H1 (cell line): ENCODE results near the gene SHANK1. TPM values are rescaled to one million over a fixed set of nuclear protein-coding genes. Genes with fewer than 3 reads are reported as not detected.

Experiments used
- CTCF ChIA-PET: fragments of 300-600 bp; sonication (Branson Sonifier 250); formaldehyde crosslinking; loops from one replicate; lab custom pipeline; 2021; ENCODE audit not compliant: partially characterized antibody; lab: Charles Lee
- POLR2A ChIA-PET: fragments of 300-600 bp; sonication (Branson Sonifier 250); formaldehyde crosslinking; loops from one replicate; lab custom pipeline; 2021; ENCODE audit warnings: inconsistent platforms; ENCODE audit not compliant: partially characterized antibody; lab: Charles Lee
- DNase-seq, 2 experiments: peaks; one replicate each; pipeline versions ENCODE4 v3.0.0 to v3.0.0-alpha.2; 2010 to 2022; ENCODE audit warnings: low spot score in 2 of 2, low read depth in 1 of 2, mixed read lengths in 1 of 2
- FAIRE-seq: peaks from 2 replicates; lab custom pipeline; 2011; peaks lifted over from hg19 to GRCh38; lab: Jason Lieb, UNC
- H2AFZ ChIP-seq: 2 replicates; pipeline ENCODE4 v1.8.1; 2012; ENCODE audit warnings: low read length, inconsistent platforms
- H2AK5ac ChIP-seq: 2 replicates; pipeline ENCODE4 v1.6.1; 2013; ENCODE audit warnings: low read depth, low read length
- H2BK120ac ChIP-seq: replicated peaks from 2 replicates; pipeline ENCODE3; 2013; ENCODE audit warnings: low read depth, low read length, inconsistent platforms
- H2BK12ac ChIP-seq: 2 replicates; pipeline ENCODE4 v1.6.1; 2013; ENCODE audit warnings: low read depth, low read length
- H2BK15ac ChIP-seq: 2 replicates; pipeline ENCODE4 v1.6.1; 2013; ENCODE audit warnings: low read length
- H2BK20ac ChIP-seq: 2 replicates; pipeline ENCODE4 v1.6.1; 2013; ENCODE audit warnings: low read length
- H2BK5ac ChIP-seq: 2 replicates; pipeline ENCODE4 v1.6.1; 2013; ENCODE audit warnings: low read depth, low read length
- H3K14ac ChIP-seq: 2 replicates; pipeline ENCODE4 v1.6.1; 2013; ENCODE audit warnings: inconsistent platforms; ENCODE audit not compliant: insufficient read length
- H3K18ac ChIP-seq: 2 replicates; pipeline ENCODE4 v1.6.1; 2013; ENCODE audit warnings: low read length; ENCODE audit errors: extremely low read depth
- H3K23ac ChIP-seq: 2 replicates; pipeline ENCODE4 v1.6.1; 2013; ENCODE audit warnings: inconsistent platforms; ENCODE audit not compliant: insufficient read length
- H3K23me2 ChIP-seq: 2 replicates; pipeline ENCODE4 v1.6.1; 2013; ENCODE audit warnings: low read depth, low read length
- H3K27ac ChIP-seq: 2 replicates; pipeline ENCODE4 v1.6.1; 2011; ENCODE audit warnings: low read depth, low read length, inconsistent platforms
- H3K27me3 ChIP-seq, 4 experiments: replicated peaks in 1 of 4; 1 replicate in 1 of 4; 2 replicates in 3 of 4; pipeline versions ENCODE4 v1.6.1 to v1.8.1; 2011 to 2013; ENCODE audit warnings: low read length in 3 of 4, mild to moderate bottlenecking in 3 of 4, inconsistent platforms in 2 of 4, mixed read lengths in 2 of 4, moderate library complexity in 1 of 4; ENCODE audit not compliant: control insufficient read depth in 3 of 4, insufficient read depth in 3 of 4; ENCODE audit errors: extremely low read depth in 1 of 4
- H3K36me3 ChIP-seq, 4 experiments: 2 replicates each; pipeline versions ENCODE4 v1.6.1 to v1.8.1; 2011 to 2013; ENCODE audit warnings: mild to moderate bottlenecking in 4 of 4, low read length in 3 of 4, moderate library complexity in 2 of 4, control low read depth in 1 of 4, inconsistent platforms in 1 of 4; ENCODE audit not compliant: insufficient read depth in 4 of 4, control insufficient read depth in 2 of 4
- H3K4ac ChIP-seq: replicated peaks from 2 replicates; pipeline ENCODE3; 2013; ENCODE audit warnings: low read length, low read depth, mixed read lengths, inconsistent platforms; ENCODE audit not compliant: insufficient read length
- H3K4me1 ChIP-seq, 4 experiments: replicated peaks in 1 of 4; 1 replicate in 1 of 4; 2 replicates in 3 of 4; pipeline versions ENCODE4 v1.6.1 to v1.8.1; 2011 to 2013; ENCODE audit warnings: low read length in 3 of 4, inconsistent platforms in 2 of 4, mixed read lengths in 1 of 4; ENCODE audit not compliant: insufficient read depth in 4 of 4, control insufficient read depth in 3 of 4
- H3K4me2 ChIP-seq, 2 experiments: 2 replicates each; pipeline versions ENCODE4 v1.6.1 to v1.8.1; 2011 to 2013; ENCODE audit warnings: low read depth in 2 of 2, low read length in 2 of 2, control low read depth in 1 of 2, inconsistent platforms in 1 of 2, mild to moderate bottlenecking in 1 of 2; ENCODE audit not compliant: insufficient read depth in 1 of 2
- H3K4me3 ChIP-seq, 4 experiments: fragments of 200-600, 300-600 bp in 1 of 4; sonication (generic), shearing (Covaris generic), sonication (Bioruptor Twin) in 1 of 4; 2 replicates each; pipeline versions ENCODE4 v1.5.1 to v1.8.1; 2011 to 2016; ENCODE audit warnings: low read length in 4 of 4, low read depth in 3 of 4, control low read depth in 2 of 4, inconsistent platforms in 2 of 4, mild to moderate bottlenecking in 2 of 4, mixed read lengths in 1 of 4, moderate library complexity in 1 of 4; ENCODE audit not compliant: insufficient read depth in 2 of 4; ENCODE audit errors: extremely low read depth in 1 of 4
- H3K56ac ChIP-seq: replicated peaks from 2 replicates; pipeline ENCODE3; 2013; ENCODE audit warnings: low read depth, mild to moderate bottlenecking, mixed read lengths, low read length, inconsistent platforms; ENCODE audit not compliant: insufficient read length
- H3K79me1 ChIP-seq: 2 replicates; pipeline ENCODE4 v1.6.1; 2013; ENCODE audit warnings: low read depth, low read length, control low read depth
- H3K79me2 ChIP-seq, 2 experiments: 2 replicates each; pipeline versions ENCODE4 v1.6.1 to v1.8.1; 2012 to 2013; ENCODE audit warnings: low read length in 2 of 2, mild to moderate bottlenecking in 2 of 2, inconsistent platforms in 1 of 2; ENCODE audit not compliant: insufficient read depth in 2 of 2, control insufficient read depth in 1 of 2
- H3K9ac ChIP-seq, 4 experiments: replicated peaks in 1 of 4; 1 replicate in 1 of 4; 2 replicates in 3 of 4; pipeline versions ENCODE4 v1.6.1 to v1.8.1; 2011 to 2013; ENCODE audit warnings: low read depth in 3 of 4, low read length in 3 of 4, control low read depth in 2 of 4, mild to moderate bottlenecking in 2 of 4, moderate library complexity in 2 of 4, inconsistent platforms in 1 of 4; ENCODE audit errors: extremely low read depth in 1 of 4
- H3K9me3 ChIP-seq, 2 experiments: 2 replicates each; pipeline versions ENCODE4 v1.6.1 to v1.8.1; 2012 to 2013; ENCODE audit warnings: mild to moderate bottlenecking in 2 of 2, moderate library complexity in 2 of 2, control low read depth in 1 of 2, inconsistent platforms in 1 of 2, low read depth in 1 of 2, low read length in 1 of 2, mixed read lengths in 1 of 2; ENCODE audit not compliant: insufficient read depth in 2 of 2
- H4K20me1 ChIP-seq, 2 experiments: replicated peaks in 1 of 2; 2 replicates each; pipeline versions ENCODE3 to v1.8.1; 2011 to 2013; ENCODE audit warnings: inconsistent platforms in 2 of 2, low read length in 2 of 2, mild to moderate bottlenecking in 1 of 2; ENCODE audit not compliant: insufficient read depth in 2 of 2, control insufficient read depth in 1 of 2
- H4K5ac ChIP-seq: 2 replicates; pipeline ENCODE4 v1.6.1; 2013; ENCODE audit warnings: low read length, low read depth, mixed read lengths, inconsistent platforms; ENCODE audit not compliant: insufficient read length
- H4K8ac ChIP-seq: 2 replicates; pipeline ENCODE4 v1.8.0; 2013; ENCODE audit warnings: mild to moderate bottlenecking, moderate library complexity, low read length, inconsistent platforms; ENCODE audit not compliant: insufficient read depth; ENCODE audit errors: extremely low read depth
- H4K91ac ChIP-seq: replicated peaks from 2 replicates; pipeline ENCODE3; 2013; ENCODE audit warnings: low read length, mixed read lengths, inconsistent platforms; ENCODE audit not compliant: insufficient read length
- ASH2L ChIP-seq: fragments of 200-600, 300-600 bp; sonication (generic); IDR thresholded peaks from one replicate; pipeline ENCODE4 v1.7.1; 2017; ENCODE audit warnings: low read length
- BACH1 ChIP-seq: IDR thresholded peaks from 2 replicates; pipeline ENCODE4 v1.6.1; 2012; ENCODE audit warnings: low read length, improper control_type of control experiment
- CHD2 ChIP-seq: IDR thresholded peaks from 2 replicates; pipeline ENCODE4 v1.6.1; 2012; ENCODE audit warnings: low read length, improper control_type of control experiment
- CREB1 ChIP-seq: IDR thresholded peaks from 2 replicates; pipeline ENCODE4 v1.6.1; 2012; ENCODE audit warnings: inconsistent platforms
- JUND ChIP-seq: IDR thresholded peaks from 2 replicates; pipeline ENCODE4 v1.6.1; 2011; ENCODE audit warnings: mild to moderate bottlenecking, improper control_type of control experiment, low read length
- KDM4A ChIP-seq: IDR thresholded peaks from one replicate; pipeline ENCODE4 v1.7.1; 2012; ENCODE audit warnings: low read depth, mild to moderate bottlenecking, moderate library complexity, low read length, inconsistent platforms; ENCODE audit not compliant: severe bottlenecking
- MAX ChIP-seq: IDR thresholded peaks from 2 replicates; pipeline ENCODE4 v1.6.1; 2012; ENCODE audit warnings: inconsistent platforms
- PHF8 ChIP-seq: fragments of 200-600 bp; sonication (generic); conservative IDR thresholded peaks from 2 replicates; pipeline ENCODE4 v1.7.1; 2012; ENCODE audit warnings: low read depth, mild to moderate bottlenecking, inconsistent platforms, low read length, moderate library complexity
- RBBP5 ChIP-seq: IDR thresholded peaks from 2 replicates; pipeline ENCODE4 v1.7.1; 2012; ENCODE audit warnings: low read depth, mild to moderate bottlenecking, inconsistent platforms, low read length, moderate library complexity, borderline replicate concordance
- SIN3A ChIP-seq, 2 experiments: IDR thresholded peaks in 1 of 2; conservative IDR thresholded peaks in 1 of 2; 2 replicates each; pipeline ENCODE4 v1.6.1; 2011 to 2012; ENCODE audit warnings: low read length in 2 of 2, improper control_type of control experiment in 1 of 2, low read depth in 1 of 2, mild to moderate bottlenecking in 1 of 2
- TAF1 ChIP-seq: IDR thresholded peaks from 2 replicates; pipeline ENCODE4 v1.6.1; 2011; ENCODE audit warnings: mild to moderate bottlenecking, low read depth, low read length
- WGBS, 2 experiments: shearing (Covaris generic) in 1 of 2; methylation state at CpG; one replicate each; pipeline versions ENCODE4 v1.1.6 to v1.1.7; 2013 to 2015; ENCODE audit warnings: low lambda C conversion rate in 2 of 2, mixed read lengths in 2 of 2, inconsistent platforms in 1 of 2, low coverage in 1 of 2, missing lambda C conversion rate in 1 of 2; ENCODE audit not compliant: insufficient replicate concordance in 2 of 2, insufficient coverage in 1 of 2, insufficient read length in 1 of 2; ENCODE audit errors: extremely low coverage in 1 of 2, missing lambda C conversion rate in 1 of 2; 5-methylcytosine and 5-hydroxymethylcytosine counted together
- polyA plus RNA-seq, 7 experiments: library from polyadenylated mRNA; depleted of rRNA in 3 of 7; stranded (reverse) in 5 of 7; unstranded in 2 of 7; fragments of >200 nt in 5 of 7; fragments of 200-250 nt in 2 of 7; gene quantifications; 1 replicate in 5 of 7; 2 replicates in 1 of 7; 4 replicates in 1 of 7; pipeline versions ENCODE4 v1.2.1 to v1.2.3, GENCODE V29; 2011 to 2013; ENCODE audit warnings: missing spikeins in 2 of 7, mixed read lengths in 2 of 7
- total RNA-seq: library from RNA; stranded (reverse); fragmentation: NEBNext Ultra II Directional; extraction: Animal tissue kit (Norgen Biotek cat#: 25700); gene quantifications from 2 replicates; pipeline ENCODE4 v1.2.1, GENCODE V29; 2021

Gene SHANK1
- total and polyA plus RNA-seq, 2 of the 8 experiments (the other 6 are each of a cell fraction or from before 2014, with no cell fraction given), result 1.1 to 3.7 TPM

- no peak overlapping the region for H4K5ac ChIP-seq
- ChIA-PET POLR2A (interaction anchor here (0.6 to 11.8 kb wide), 10 partner anchors 9 to 414 kb away, joined by 3 to 72 read pairs (median 4); partner anchors contain the start of gene KLK3), CTCF (interaction anchor here (0.6 to 6.2 kb wide), 25 partner anchors 9 to 298 kb away, joined by 3 to 134 read pairs (median 5); no protein-coding TSS in a partner anchor)
- FAIRE-seq (no peak), DNase-seq (no peak)
- H3K36me3 ChIP-seq, result no peaks in the 10 kb centered on the region
- H2AFZ ChIP-seq, result no peak overlapping the region
- no peak overlapping the region for H3K23ac ChIP-seq
- peak overlapping the region; percentile 20; the same call in 1 of the 2 replicates for H3K27ac ChIP-seq
- H2BK15ac ChIP-seq, result no peak overlapping the region
- H2AK5ac ChIP-seq, result peak overlapping the region; percentile 59; the same call in 1 of the 2 replicates
- H3K23me2 ChIP-seq, result peaks cover 14% of the 10 kb centered on the region
- H3K4me2 ChIP-seq, result peak overlapping the region; percentile 82 to 93
- H3K4me1 ChIP-seq, result peaks cover 0 to 34% (median 22%) of the 10 kb centered on the region in 4 experiments; a peak in 6 of 7 replicates
- peak overlapping the region; percentile 75; the same call in 1 of the 2 replicates for H2BK12ac ChIP-seq
- H3K79me2 ChIP-seq, result peaks cover 0 to 5% of the 10 kb centered on the region in 2 experiments; a peak in 1 of 4 replicates
- 10% methylated on average over 35 of the region's 52 CpGs; no CpG with 5 or more reads in 1 of the 2 experiments for WGBS, 2 experiments
- no peak overlapping the region; the same call in 1 of the 2 replicates for H3K18ac ChIP-seq
- H4K20me1 ChIP-seq, result peaks cover 1 to 3% of the 10 kb centered on the region in 2 experiments
- H2BK5ac ChIP-seq, result peak overlapping the region; percentile 88
- peak overlapping the region; percentile 47 to 79 (median 76); a peak in 6 of 7 replicates for H3K9ac ChIP-seq
- H4K8ac ChIP-seq, result peak overlapping the region; percentile 79
- H3K4ac ChIP-seq, result peak overlapping the region; percentile 7
- H3K4me3 ChIP-seq, result peak overlapping the region; percentile 68 to 82 (median 74)
- H4K91ac ChIP-seq, result no peak overlapping the region
- peaks cover 4 to 38% (median 24%) of the 10 kb centered on the region in 4 experiments for H3K27me3 ChIP-seq
- H3K14ac ChIP-seq, result no peak overlapping the region
- H2BK20ac ChIP-seq, result no peak overlapping the region
- peak overlapping the region; percentile 81 for H3K56ac ChIP-seq
- no peaks in the 10 kb centered on the region for H3K9me3 ChIP-seq
- no peak overlapping the region for H2BK120ac ChIP-seq
- no peaks in the 10 kb centered on the region for H3K79me1 ChIP-seq
- TF ChIP-seq TAF1 (no peak), RBBP5 (peak; percentile 64; the same call in 1 of the 2 replicates), JUND (no peak), MAX (peak; percentile 90), BACH1 (0 out of 2 replicates have a peak, but pooled peaks have one; percentile 4), SIN3A (conservative IDR thresholded peaks at IDR 0.05 in 1 of 2, IDR thresholded peaks at IDR 0.05 in 1 of 2; ENCODE audit: low read depth in 1 of 2, low read length in 2 of 2) (0 out of 4 replicates have a peak, but pooled peaks of 1 of the 2 experiments have one; percentile 46), ASH2L (peak; percentile 71), CREB1 (peak; percentile 87), PHF8 (peak; percentile 88), CHD2 (no peak), KDM4A (peak; percentile 76)
Measured at GRCh38 chr19:50725218-50725910, 5.8 kb upstream of the SHANK1 start.
